ENCODE results near the gene KCTD21.
A peak's percentile ranks its signal among the peaks of the same experiment; 100 is the strongest.

The KCTD21 gene

GRCh38 chr11:78139422-78140391 is 48.7 kb downstream of the KCTD21 start, which contains the start of gene ALG8:
ALG8 (minus strand) TSS chr11:78139626; CDS start chr11:78139588, 38 bp downstream.
- peak; percentile 95 to 96 (median 95) for DNase-seq (ENCODE audit: low read depth in 3 of 3)

- peak in 2 of 3 experiments; percentile 16 to 19 for DNase-seq (ENCODE audit: low read depth in 3 of 3)
Observed at GRCh38 chr11:78138694-78139421, 49.6 kb downstream of the KCTD21 start.

GRCh38 chr11:78138291-78138690 is 50.1 kb downstream of the KCTD21 start:
- DNase-seq (ENCODE audit: low read depth in 3 of 3), result no peak

GRCh38 chr11:78132475-78132874 is 56.0 kb downstream of the KCTD21 start:
- DNase-seq (ENCODE audit: low read depth in 3 of 3), result no peak

- no peak for DNase-seq (ENCODE audit: low read depth in 3 of 3)
Observed at GRCh38 chr11:78131956-78132355, 56.5 kb downstream of the KCTD21 start.

GRCh38 chr11:78127403-78127802 is 61.0 kb downstream of the KCTD21 start:
- no peak for DNase-seq (ENCODE audit: low read depth in 3 of 3)
